AG20443 (cell line): ENCODE results near the gene TRMT2B.
"Not testable (repeated sequence)": the region's sequence is repeated elsewhere in the genome, so short reads cannot be mapped to it uniquely, and the experiment has no call there.

Experiments used
- DNase-seq: peaks from one replicate; pipeline ENCODE4 v3.0.0; 2012; ENCODE audit warnings: low spot score, mixed read lengths

TRMT2B gene

GRCh38 chrX:100999451-100999850, 52.5 kb downstream of the TRMT2B start:
- no peak for DNase-seq

GRCh38 chrX:100995469-100995868, 56.4 kb downstream of the TRMT2B start:
- peak; percentile 56 for DNase-seq

- DNase-seq = peak; percentile 7
Measured at GRCh38 chrX:100994352-100995281, 57.3 kb downstream of the TRMT2B start.

- no peak for DNase-seq
Measured at GRCh38 chrX:100990139-100990538, 61.8 kb downstream of the TRMT2B start.

- no peak for DNase-seq
Measured at GRCh38 chrX:100984818-100985217, 67.1 kb downstream of the TRMT2B start.

GRCh38 chrX:100981498-100981845, 70.4 kb downstream of the TRMT2B start:
- not testable (repeated sequence) for DNase-seq

- peak; percentile 15 for DNase-seq
Measured at GRCh38 chrX:100980608-100981497, 71.1 kb downstream of the TRMT2B start.

- DNase-seq = no peak
Measured at GRCh38 chrX:100979881-100980607, 71.9 kb downstream of the TRMT2B start.

GRCh38 chrX:100976211-100976610, 75.7 kb downstream of the TRMT2B start:
- no peak for DNase-seq

GRCh38 chrX:100975212-100975611, 76.7 kb downstream of the TRMT2B start:
- peak; percentile 21 for DNase-seq

GRCh38 chrX:100973411-100973810, 78.5 kb downstream of the TRMT2B start:
- no peak for DNase-seq

GRCh38 chrX:100969936-100970335, 82.0 kb downstream of the TRMT2B start:
- no peak for DNase-seq

GRCh38 chrX:100969408-100969807, 82.5 kb downstream of the TRMT2B start, which contains the start of gene ARL13A:
Gene ARL13A (plus strand): TSS chrX:100969708. CDS start chrX:100973690, 3,982 bp downstream.
- no peak for DNase-seq

GRCh38 chrX:100964362-100964761, 87.5 kb downstream of the TRMT2B start:
- DNase-seq = no peak

GRCh38 chrX:100962811-100963210, 89.1 kb downstream of the TRMT2B start:
- no peak for DNase-seq
